ENCODE results near the gene OMD.

DNA sequence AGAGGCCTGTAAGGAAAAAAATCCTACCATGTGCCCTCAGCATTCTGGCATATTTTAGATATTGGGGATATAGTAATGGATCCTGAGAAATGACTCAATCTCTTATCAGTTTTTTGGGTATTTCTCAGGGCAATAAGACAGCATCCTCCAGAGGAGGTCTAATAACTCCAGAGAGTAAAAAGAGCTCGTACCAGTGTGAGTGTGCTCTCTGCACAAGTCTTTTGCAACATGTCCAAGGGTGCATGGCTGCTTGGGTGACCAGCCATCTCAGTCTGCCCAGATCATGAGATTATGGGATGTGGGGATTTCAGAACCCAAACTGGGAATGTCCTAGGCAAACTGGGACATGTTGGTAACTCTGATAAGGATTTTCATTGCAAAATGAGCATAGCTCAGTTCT lies 42.8 kb upstream of the OMD start:
- TF ChIP-seq CTCF (conservative IDR thresholded peaks at IDR 0.05): no peak
- no peak for TF ChIP-seq ZFX (IDR thresholded peaks at IDR 0.05)
